Stomach (tissue), 4 donors: Measurements from ENCODE around the gene THBD.

Experiments
- EP300 ChIP-seq: sonication (generic); formaldehyde crosslinking; IDR thresholded peaks from one replicate; pipeline ENCODE4 v1.6.1; 2017; ENCODE audit warnings: antibody characterized with exemption
- POLR2A ChIP-seq, 4 donors: fragments of 450-650 bp; IDR thresholded peaks; one replicate each; pipeline ENCODE4 v1.6.1; 2016; ENCODE audit warnings: antibody characterized with exemption in 4 of 4, control low read depth in 2 of 4, mild to moderate bottlenecking in 1 of 4, moderate library complexity in 1 of 4
- TF ChIP-seq, protein P1 (sequence below), 7 experiments: fragments of 450-650 bp in 4 of 7; fragments of 200-600 bp in 3 of 7; sonication (generic) in 3 of 7; IDR thresholded peaks; one replicate each; pipeline ENCODE4 v1.5.1; 2016 to 2019; ENCODE audit warnings: antibody characterized with exemption in 7 of 7, control low read depth in 2 of 7, mild to moderate bottlenecking in 1 of 7

DNA sequence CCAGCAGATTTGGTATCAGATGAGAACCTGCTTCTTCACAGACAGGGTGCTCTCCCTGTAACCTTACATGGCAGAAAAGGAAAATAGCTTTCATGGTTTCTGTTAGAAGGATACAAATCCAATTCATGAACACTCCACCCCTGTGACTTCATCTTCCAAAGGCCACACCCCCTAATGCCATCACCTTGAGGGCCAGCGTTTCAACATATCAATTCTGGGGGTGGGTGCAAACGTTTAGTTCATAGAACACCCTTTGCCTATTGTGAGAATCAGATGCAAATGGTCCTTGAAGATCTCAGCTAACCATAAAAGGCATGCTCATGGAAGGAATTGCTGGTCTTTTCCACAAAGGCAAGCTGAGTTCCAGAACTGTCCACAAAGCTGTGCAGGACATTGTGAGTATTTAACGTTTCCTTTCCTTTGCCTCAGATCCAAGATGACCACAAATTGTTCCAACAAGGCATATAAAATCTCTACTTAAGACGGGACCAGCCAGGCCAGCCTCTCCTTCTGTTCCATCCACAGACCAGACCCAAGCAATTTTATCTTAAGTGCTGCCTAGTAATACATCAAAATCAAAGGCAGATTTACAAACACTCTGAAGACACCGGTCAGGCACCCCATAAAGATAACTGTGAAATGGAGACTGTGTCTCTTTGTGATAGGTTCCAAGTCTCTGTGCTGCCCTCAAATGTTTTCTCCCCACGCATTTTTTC lies 49.1 kb downstream of the THBD start:
- TF ChIP-seq, protein P1, sequence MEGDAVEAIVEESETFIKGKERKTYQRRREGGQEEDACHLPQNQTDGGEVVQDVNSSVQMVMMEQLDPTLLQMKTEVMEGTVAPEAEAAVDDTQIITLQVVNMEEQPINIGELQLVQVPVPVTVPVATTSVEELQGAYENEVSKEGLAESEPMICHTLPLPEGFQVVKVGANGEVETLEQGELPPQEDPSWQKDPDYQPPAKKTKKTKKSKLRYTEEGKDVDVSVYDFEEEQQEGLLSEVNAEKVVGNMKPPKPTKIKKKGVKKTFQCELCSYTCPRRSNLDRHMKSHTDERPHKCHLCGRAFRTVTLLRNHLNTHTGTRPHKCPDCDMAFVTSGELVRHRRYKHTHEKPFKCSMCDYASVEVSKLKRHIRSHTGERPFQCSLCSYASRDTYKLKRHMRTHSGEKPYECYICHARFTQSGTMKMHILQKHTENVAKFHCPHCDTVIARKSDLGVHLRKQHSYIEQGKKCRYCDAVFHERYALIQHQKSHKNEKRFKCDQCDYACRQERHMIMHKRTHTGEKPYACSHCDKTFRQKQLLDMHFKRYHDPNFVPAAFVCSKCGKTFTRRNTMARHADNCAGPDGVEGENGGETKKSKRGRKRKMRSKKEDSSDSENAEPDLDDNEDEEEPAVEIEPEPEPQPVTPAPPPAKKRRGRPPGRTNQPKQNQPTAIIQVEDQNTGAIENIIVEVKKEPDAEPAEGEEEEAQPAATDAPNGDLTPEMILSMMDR (IDR thresholded peaks at IDR 0.05), result no peak
- TF ChIP-seq POLR2A (IDR thresholded peaks at IDR 0.05), result no peak
- TF ChIP-seq EP300, result no peak
